ENCODE measurements around the gene ZNF606. TPM values are rescaled to one million over a fixed set of nuclear protein-coding genes. Genes with fewer than 3 reads are reported as not detected.

ZNF606 gene
- total and polyA plus RNA-seq, 2 experiments from 2014 or later, result 17.6 to 18.0 TPM

DNA sequence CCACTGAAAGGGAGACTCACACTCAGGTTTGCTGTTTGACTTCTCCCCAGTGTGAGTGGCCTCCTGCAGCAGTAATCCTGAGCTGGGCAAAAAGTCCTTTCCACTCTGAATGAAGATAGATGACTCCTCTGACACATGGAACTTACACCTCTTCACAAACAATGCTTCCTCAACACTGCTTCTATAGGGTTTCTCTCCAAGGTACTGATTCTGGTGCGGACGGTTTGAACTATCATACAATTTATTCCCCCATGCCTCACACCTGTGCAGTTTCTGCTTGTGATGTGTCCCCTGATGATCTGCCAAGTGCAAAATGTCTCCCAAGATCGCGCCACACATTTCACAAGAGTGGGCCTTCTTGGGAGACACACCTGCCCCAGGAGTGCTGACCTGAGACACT, 75.0 kb downstream of the ZNF606 start:
- Histone ChIP-seq H3K79me2 (peaks cover 7% of the 10 kb centered on the region), H3K36me3 (replicated peaks; ENCODE audit: insufficient read depth, low read depth) (peaks cover 4% of the 10 kb centered on the region), H4K20me1 (ENCODE audit: insufficient read depth, poor library complexity, severe bottlenecking) (no peaks in the 10 kb centered on the region), H2AFZ (no peak overlapping the region), H3K4me1 (ENCODE audit: insufficient read depth) (no peaks in the 10 kb centered on the region), H3K4me2 (no peak overlapping the region), H3K9me3 (ENCODE audit: low read depth) (peaks cover 12% of the 10 kb centered on the region), H3K9me2 (replicated peaks; ENCODE audit: insufficient read depth) (no peaks in the 10 kb centered on the region), H3K4me3 (no peak overlapping the region), H3K27me3 (no peaks in the 10 kb centered on the region), H3K27ac (no peak overlapping the region)
- 100% methylated on average over 4 of the region's 4 CpGs for WGBS (ENCODE audit: low lambda C conversion rate, missing lambda C conversion rate)
- DNase-seq (ENCODE audit: low spot score), result no peak
- TF ChIP-seq EZH2phosphoT487 (IDR thresholded peaks at IDR 0.05; ENCODE audit: low read depth, severe bottlenecking, unreplicated experiment) (no peak), EZH2 (IDR thresholded peaks at IDR 0.05; ENCODE audit: borderline replicate concordance) (no peak)
- TF ChIP-seq, protein P1, sequence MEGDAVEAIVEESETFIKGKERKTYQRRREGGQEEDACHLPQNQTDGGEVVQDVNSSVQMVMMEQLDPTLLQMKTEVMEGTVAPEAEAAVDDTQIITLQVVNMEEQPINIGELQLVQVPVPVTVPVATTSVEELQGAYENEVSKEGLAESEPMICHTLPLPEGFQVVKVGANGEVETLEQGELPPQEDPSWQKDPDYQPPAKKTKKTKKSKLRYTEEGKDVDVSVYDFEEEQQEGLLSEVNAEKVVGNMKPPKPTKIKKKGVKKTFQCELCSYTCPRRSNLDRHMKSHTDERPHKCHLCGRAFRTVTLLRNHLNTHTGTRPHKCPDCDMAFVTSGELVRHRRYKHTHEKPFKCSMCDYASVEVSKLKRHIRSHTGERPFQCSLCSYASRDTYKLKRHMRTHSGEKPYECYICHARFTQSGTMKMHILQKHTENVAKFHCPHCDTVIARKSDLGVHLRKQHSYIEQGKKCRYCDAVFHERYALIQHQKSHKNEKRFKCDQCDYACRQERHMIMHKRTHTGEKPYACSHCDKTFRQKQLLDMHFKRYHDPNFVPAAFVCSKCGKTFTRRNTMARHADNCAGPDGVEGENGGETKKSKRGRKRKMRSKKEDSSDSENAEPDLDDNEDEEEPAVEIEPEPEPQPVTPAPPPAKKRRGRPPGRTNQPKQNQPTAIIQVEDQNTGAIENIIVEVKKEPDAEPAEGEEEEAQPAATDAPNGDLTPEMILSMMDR (IDR thresholded peaks at IDR 0.05; ENCODE audit: poor library complexity), result no peak

Other genes starting within 250 kb of the ZNF606 start
- 11.4 and 22.5 TPM in 2 replicates for gene ZNF586, start 233.1 kb downstream of the ZNF606 start, total RNA-seq
- 8.0 and 11.2 TPM in 2 replicates for gene ZNF586, start 233.1 kb downstream of the ZNF606 start, polyA plus RNA-seq
- 25.9 and 26.7 TPM in 2 replicates for gene ZNF552, start 187.9 kb downstream of the ZNF606 start, total RNA-seq
- gene ZNF552, start 187.9 kb downstream of the ZNF606 start, polyA plus RNA-seq, result 12.9 and 13.7 TPM in 2 replicates
- gene ZNF587B, start 172.5 kb downstream of the ZNF606 start, total RNA-seq, result 13.9 and 16.8 TPM in 2 replicates
- 1.8 and 6.4 TPM in 2 replicates for gene ZNF587B, start 172.5 kb downstream of the ZNF606 start, polyA plus RNA-seq
- gene ZNF587, start 153.0 kb downstream of the ZNF606 start, total RNA-seq, result 36.8 and 60.5 TPM in 2 replicates
- 8.8 and 11.5 TPM in 2 replicates for gene ZNF587, start 153.0 kb downstream of the ZNF606 start, polyA plus RNA-seq
- gene ZNF814, start 113.8 kb downstream of the ZNF606 start, total RNA-seq, result 11.4 and 16.1 TPM in 2 replicates
- gene ZNF814, start 113.8 kb downstream of the ZNF606 start, polyA plus RNA-seq, result 19.2 and 40.0 TPM in 2 replicates
- 11.4 and 14.3 TPM in 2 replicates for gene ZNF417, start 86.2 kb downstream of the ZNF606 start, total RNA-seq
- 3.9 and 6.2 TPM in 2 replicates for gene ZNF417, start 86.2 kb downstream of the ZNF606 start, polyA plus RNA-seq
- 6.1 and 8.2 TPM in 2 replicates for gene ZNF418, start 67.4 kb downstream of the ZNF606 start, total RNA-seq
- gene ZNF418, start 67.4 kb downstream of the ZNF606 start, polyA plus RNA-seq, result 2.8 and 3.2 TPM in 2 replicates
- gene ZNF256, start 55.1 kb downstream of the ZNF606 start, total RNA-seq, result 5.4 and 8.8 TPM in 2 replicates
- 3.7 and 4.6 TPM in 2 replicates for gene ZNF256, start 55.1 kb downstream of the ZNF606 start, polyA plus RNA-seq
- gene C19orf18, start 28.3 kb downstream of the ZNF606 start, total RNA-seq, result 0.60 TPM in 1 of 2 replicates, not detected in the other
- gene C19orf18, start 28.3 kb downstream of the ZNF606 start, polyA plus RNA-seq, result 1.9 and 2.0 TPM in 2 replicates
- 0.33 and 1.2 TPM in 2 replicates for gene ZSCAN1, start 31.2 kb upstream of the ZNF606 start, total RNA-seq
- gene ZSCAN1, start 31.2 kb upstream of the ZNF606 start, polyA plus RNA-seq, result 1.1 and 3.8 TPM in 2 replicates
- 5.8 and 7.4 TPM in 2 replicates for gene ZNF135, start 56.5 kb upstream of the ZNF606 start, total RNA-seq
- gene ZNF135, start 56.5 kb upstream of the ZNF606 start, polyA plus RNA-seq, result 4.3 and 5.0 TPM in 2 replicates
- gene ZSCAN18, start 95.4 kb upstream of the ZNF606 start, total RNA-seq, result 30.4 and 49.8 TPM in 2 replicates
- 51.8 and 59.1 TPM in 2 replicates for gene ZSCAN18, start 95.4 kb upstream of the ZNF606 start, polyA plus RNA-seq
- 17.0 and 18.4 TPM in 2 replicates for gene ZNF329, start 148.0 kb upstream of the ZNF606 start, total RNA-seq
- gene ZNF329, start 148.0 kb upstream of the ZNF606 start, polyA plus RNA-seq, result 1.8 and 2.8 TPM in 2 replicates
- 28.1 and 28.8 TPM in 2 replicates for gene ZNF274, start 180.2 kb upstream of the ZNF606 start, total RNA-seq
- gene ZNF274, start 180.2 kb upstream of the ZNF606 start, polyA plus RNA-seq, result 29.0 and 30.8 TPM in 2 replicates
- 19.3 and 34.1 TPM in 2 replicates for gene ZNF544, start 226.1 kb upstream of the ZNF606 start, total RNA-seq
- gene ZNF544, start 226.1 kb upstream of the ZNF606 start, polyA plus RNA-seq, result 12.3 and 17.2 TPM in 2 replicates

Measured in hepatocyte (in vitro differentiated cells).